PFSK-1 (cell line): ENCODE measurements around the gene SLIT3.

Experiments
- FOXP2 ChIP-seq: optimal IDR thresholded peaks from 2 replicates; pipeline ENCODE3; 2011; ENCODE audit warnings: borderline replicate concordance, control low read depth, inconsistent platforms; ENCODE audit not compliant: insufficient read depth; ENCODE audit errors: extremely low read length, extremely low read depth
- POLR2AphosphoS5 ChIP-seq: IDR thresholded peaks from 2 replicates; pipeline ENCODE4 v1.6.1; 2012; ENCODE audit warnings: low read depth, mild to moderate bottlenecking, control low read depth, low read length, moderate library complexity
- REST ChIP-seq, 2 experiments: IDR thresholded peaks; 2 replicates each; pipeline versions ENCODE4 v1.6.1 to v1.8.0; 2011 to 2012; ENCODE audit warnings: low read depth in 2 of 2, low read length in 2 of 2, control low read depth in 1 of 2, inconsistent platforms in 1 of 2, mild to moderate bottlenecking in 1 of 2, moderate library complexity in 1 of 2; ENCODE audit not compliant: insufficient read depth in 1 of 2
- SIN3A ChIP-seq: IDR thresholded peaks from 2 replicates; pipeline ENCODE4 v1.6.1; 2012; ENCODE audit warnings: mild to moderate bottlenecking, low read length, moderate library complexity, borderline replicate concordance; ENCODE audit not compliant: insufficient read depth
- TAF1 ChIP-seq: IDR thresholded peaks from 2 replicates; pipeline ENCODE4 v1.6.1; 2012; ENCODE audit warnings: low read length, control low read depth, borderline replicate concordance; ENCODE audit not compliant: insufficient read depth

SLIT3 gene

GRCh38 chr5:168651648-168652047, 649.3 kb downstream of the SLIT3 start:
- TF ChIP-seq POLR2AphosphoS5: no peak

GRCh38 chr5:168649306-168649705, 651.6 kb downstream of the SLIT3 start:
- no peak for TF ChIP-seq SIN3A
- TF ChIP-seq REST (IDR thresholded peaks at IDR 0.05; ENCODE audit: insufficient read depth in 1 of 2, low read depth in 2 of 2, low read length in 2 of 2): no peak
- no peak for TF ChIP-seq FOXP2

GRCh38 chr5:168648576-168648975, 652.4 kb downstream of the SLIT3 start:
- no peak for TF ChIP-seq TAF1
- TF ChIP-seq POLR2AphosphoS5: no peak
- TF ChIP-seq SIN3A: no peak
- TF ChIP-seq REST (IDR thresholded peaks at IDR 0.05; ENCODE audit: insufficient read depth in 1 of 2, low read depth in 2 of 2, low read length in 2 of 2): no peak
- TF ChIP-seq FOXP2: no peak

GRCh38 chr5:168648016-168648415, 652.9 kb downstream of the SLIT3 start:
- no peak for TF ChIP-seq POLR2AphosphoS5
- no peak for TF ChIP-seq FOXP2
- TF ChIP-seq TAF1: no peak
- no peak for TF ChIP-seq REST (IDR thresholded peaks at IDR 0.05; ENCODE audit: insufficient read depth in 1 of 2, low read depth in 2 of 2, low read length in 2 of 2)
- no peak for TF ChIP-seq SIN3A

- no peak for TF ChIP-seq FOXP2
- TF ChIP-seq REST (IDR thresholded peaks at IDR 0.05; ENCODE audit: insufficient read depth in 1 of 2, low read depth in 2 of 2, low read length in 2 of 2): no peak
- TF ChIP-seq SIN3A: no peak
- TF ChIP-seq POLR2AphosphoS5: no peak
- no peak for TF ChIP-seq TAF1
Observed at GRCh38 chr5:168647083-168647482, 653.9 kb downstream of the SLIT3 start.

GRCh38 chr5:168646335-168646734, 654.6 kb downstream of the SLIT3 start:
- TF ChIP-seq POLR2AphosphoS5: no peak
- no peak for TF ChIP-seq REST (IDR thresholded peaks at IDR 0.05; ENCODE audit: insufficient read depth in 1 of 2, low read depth in 2 of 2, low read length in 2 of 2)
- TF ChIP-seq SIN3A: no peak
- no peak for TF ChIP-seq FOXP2
- TF ChIP-seq TAF1: no peak
